G401 (cell line): ENCODE measurements around the gene SERPINB6. TPM values are rescaled to one million over a fixed set of nuclear protein-coding genes. Genes with fewer than 3 reads are reported as not detected.
"Not testable (repeated sequence)": the region's sequence is repeated elsewhere in the genome, so short reads cannot be mapped to it uniquely, and the experiment has no call there.

Experiments used
- DNase-seq: peaks from one replicate; pipeline ENCODE4 v3.0.0-alpha.2; 2015; ENCODE audit warnings: low spot score
- in situ Hi-C: cut with HindIII; loops from 2 replicates; pipeline ENCODE4 v1.10.0; 2016; ENCODE audit warnings: low sequenced_read_pairs, mixed read lengths
- total RNA-seq: library from RNA; depleted of rRNA; stranded (reverse); fragments of >200 nt; shearing (Covaris generic); gene quantifications from 2 replicates; pipeline ENCODE4 v1.2.3, GENCODE V29; 2014

SERPINB6 gene
- total RNA-seq, 1 experiment from 2014 or later: 147 TPM

GRCh38 chr6:2979819-2980464 is 8.6 kb upstream of the SERPINB6 start:
- in situ Hi-C loops: no loop called here
- DNase-seq: no peak

GRCh38 chr6:2978923-2979322 is 7.6 kb upstream of the SERPINB6 start:
- in situ Hi-C loops: no loop called here
- DNase-seq: no peak

- in situ Hi-C loops: no loop called here
- DNase-seq: no peak
Observed at GRCh38 chr6:2977799-2978590, 6.6 kb upstream of the SERPINB6 start.

- in situ Hi-C loops: no loop called here
- DNase-seq: no peak
Observed at GRCh38 chr6:2977290-2977689, 5.9 kb upstream of the SERPINB6 start.

- DNase-seq: no peak
- in situ Hi-C loops: no loop called here
Observed at GRCh38 chr6:2976571-2977085, 5.3 kb upstream of the SERPINB6 start.

- in situ Hi-C loops: no loop called here
- DNase-seq: no peak
Observed at GRCh38 chr6:2976060-2976459, 4.7 kb upstream of the SERPINB6 start.

- in situ Hi-C loops: no loop called here
- no peak for DNase-seq
Observed at GRCh38 chr6:2973676-2974075, 2.3 kb upstream of the SERPINB6 start.

- in situ Hi-C loops: not testable (repeated sequence)
Observed at GRCh38 chr6:2973180-2973579, 1.8 kb upstream of the SERPINB6 start.

GRCh38 chr6:2972685-2973084 is 1.3 kb upstream of the SERPINB6 start:
- DNase-seq, in situ Hi-C loops: not testable (repeated sequence)

More at GRCh38 chr6:2973180-2973579, 1.8 kb upstream of the SERPINB6 start:
- not testable (repeated sequence) for DNase-seq

GRCh38 chr6:2972219-2972487 is 786 bp upstream of the SERPINB6 start:
- DNase-seq, in situ Hi-C loops: not testable (repeated sequence)

GRCh38 chr6:2970753-2971419 is 481 bp downstream of the SERPINB6 start:
- in situ Hi-C loops: no loop called here
- DNase-seq: peak; percentile 74

GRCh38 chr6:2970034-2970685 is 1.2 kb downstream of the SERPINB6 start:
- in situ Hi-C loops: no loop called here
- peak; percentile 56 for DNase-seq

GRCh38 chr6:2969549-2969948 is 1.8 kb downstream of the SERPINB6 start:
- in situ Hi-C loops: no loop called here
- DNase-seq: peak; percentile 22

- in situ Hi-C loops: no loop called here
- DNase-seq: peak; percentile 37
Observed at GRCh38 chr6:2968600-2969135, 2.7 kb downstream of the SERPINB6 start.

- in situ Hi-C loops: no loop called here
- no peak for DNase-seq
Observed at GRCh38 chr6:2967936-2968335, 3.4 kb downstream of the SERPINB6 start.

- in situ Hi-C loops: no loop called here
- DNase-seq: peak; percentile 58
Observed at GRCh38 chr6:2966347-2966746, 5.0 kb downstream of the SERPINB6 start.

- no peak for DNase-seq
- in situ Hi-C loops: no loop called here
Observed at GRCh38 chr6:2964793-2965505, 6.4 kb downstream of the SERPINB6 start.

GRCh38 chr6:2963756-2964155 is 7.6 kb downstream of the SERPINB6 start:
- in situ Hi-C loops: no loop called here
- no peak for DNase-seq

GRCh38 chr6:2962636-2963035 is 8.7 kb downstream of the SERPINB6 start:
- no peak for DNase-seq
- in situ Hi-C loops: no loop called here
